Measurements from ENCODE around the gene ATP2B2.

The ATP2B2 gene

DNA sequence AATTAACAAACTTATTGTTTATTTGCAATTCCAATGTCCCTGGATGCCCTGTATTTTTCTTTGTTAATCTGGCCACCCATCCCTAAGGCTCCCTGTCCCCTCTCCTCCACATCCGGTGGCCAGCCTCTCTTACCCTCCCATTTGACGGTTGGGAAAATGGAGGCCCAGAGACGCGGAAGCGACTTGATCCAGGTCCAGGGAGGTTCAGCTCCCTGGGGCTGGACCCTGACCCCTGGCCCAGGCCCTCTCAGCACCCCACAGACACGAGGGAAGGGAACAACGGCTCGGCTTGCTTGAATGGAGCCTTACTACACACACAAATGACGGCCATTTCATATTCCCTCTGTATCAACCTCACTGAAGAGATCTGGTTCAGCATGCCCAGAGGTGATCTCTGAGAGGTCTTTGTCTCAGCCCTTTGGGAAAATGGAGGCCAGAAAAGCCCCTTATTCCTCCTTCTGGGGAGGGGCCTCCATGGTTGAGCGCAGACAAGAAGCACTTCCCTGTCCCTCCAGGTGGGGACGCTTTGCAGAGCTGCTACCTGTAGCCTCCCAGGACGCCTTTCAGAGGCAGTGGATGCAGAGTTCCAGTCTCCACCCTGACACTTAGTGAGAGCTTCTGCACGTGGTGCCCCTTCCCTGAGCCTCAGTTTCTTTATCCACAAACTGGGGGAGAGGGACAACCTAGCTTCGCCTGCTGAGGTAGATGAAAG is 82.1 kb downstream of the ATP2B2 start:
- no peak for DNase-seq

DNA sequence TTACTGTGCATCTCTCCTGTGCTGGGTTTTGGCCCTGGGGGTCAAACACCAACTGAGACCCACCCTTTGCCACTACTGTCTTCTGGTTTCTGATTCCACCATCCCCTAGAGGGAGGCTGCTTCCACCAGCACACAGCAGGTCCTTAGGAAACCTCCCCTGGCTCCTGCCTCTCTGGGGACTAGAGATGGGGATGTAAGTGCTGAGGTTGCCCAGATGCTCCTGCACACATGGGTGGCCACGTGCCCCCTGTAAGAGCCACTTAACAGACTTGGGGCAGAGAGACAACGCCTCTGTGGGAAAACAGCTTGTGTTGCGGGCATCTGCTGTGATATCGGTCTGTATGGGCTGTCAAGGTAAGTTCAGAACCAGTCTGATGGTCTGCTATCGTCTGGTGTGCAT is 83.4 kb downstream of the ATP2B2 start:
- peak; percentile 1 for DNase-seq

DNA sequence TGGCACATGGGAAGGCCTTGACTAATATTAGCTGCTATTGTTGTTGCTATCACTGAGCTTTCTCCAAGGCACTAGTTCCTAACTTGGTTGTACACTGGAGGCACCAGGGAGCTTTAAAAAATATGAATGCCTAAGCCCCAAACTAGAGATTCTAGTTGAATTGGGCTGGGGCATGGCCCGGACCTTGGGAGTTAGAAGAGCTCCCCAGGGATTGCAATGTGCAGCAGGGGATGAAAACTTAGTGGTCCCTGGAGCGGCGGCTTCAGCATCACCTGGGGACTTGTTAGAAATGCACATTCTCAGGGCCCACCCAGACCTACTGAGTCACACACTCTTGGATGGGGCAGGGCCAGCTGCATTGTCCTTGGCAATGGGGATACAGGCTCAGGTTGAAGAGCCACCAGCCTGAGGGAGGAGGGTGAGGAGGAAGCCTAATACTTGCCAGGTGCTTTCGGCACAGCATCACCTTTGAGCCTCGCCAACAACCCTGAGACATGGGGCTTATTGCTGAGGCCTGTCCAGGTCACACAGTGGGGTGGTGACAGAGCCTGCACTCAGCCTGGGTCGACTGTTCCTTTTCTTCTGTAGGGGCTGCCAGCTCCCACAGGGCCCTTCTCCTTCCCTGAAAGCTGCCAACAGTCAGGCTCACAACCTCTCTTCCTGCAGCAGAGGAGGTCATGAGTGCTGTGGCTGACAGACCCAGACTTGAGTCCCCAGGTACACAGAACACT is 84.5 kb downstream of the ATP2B2 start:
- DNase-seq: no peak

DNA sequence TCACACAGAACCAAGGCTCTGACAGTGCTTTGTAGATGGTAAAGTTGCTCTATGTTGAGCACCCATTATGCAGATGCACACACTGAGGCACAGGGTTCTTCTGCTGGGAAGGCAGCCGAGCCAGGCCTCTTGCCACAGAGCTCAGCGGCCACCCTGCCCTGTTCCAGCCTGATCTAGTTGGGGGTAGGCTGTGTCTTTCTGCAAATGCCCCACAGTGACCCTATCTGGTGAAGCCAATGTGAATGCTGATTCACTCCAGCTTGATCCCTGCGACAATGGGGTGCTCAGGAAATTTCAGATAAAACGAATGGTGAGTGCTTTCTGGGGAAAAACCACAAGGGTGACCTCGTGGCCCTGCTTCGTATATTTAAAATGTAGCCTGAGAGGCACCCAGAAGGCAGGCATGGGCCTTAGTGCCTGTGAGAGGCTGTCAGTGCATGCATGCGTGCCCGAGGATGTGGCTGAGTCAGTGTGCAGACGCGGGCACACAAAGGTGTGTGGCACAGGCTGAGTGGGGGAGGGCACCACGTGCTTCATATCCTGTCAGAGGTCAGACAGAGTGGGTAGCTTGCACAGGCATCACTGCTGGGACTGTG is 85.7 kb downstream of the ATP2B2 start:
- DNase-seq: no peak

DNA sequence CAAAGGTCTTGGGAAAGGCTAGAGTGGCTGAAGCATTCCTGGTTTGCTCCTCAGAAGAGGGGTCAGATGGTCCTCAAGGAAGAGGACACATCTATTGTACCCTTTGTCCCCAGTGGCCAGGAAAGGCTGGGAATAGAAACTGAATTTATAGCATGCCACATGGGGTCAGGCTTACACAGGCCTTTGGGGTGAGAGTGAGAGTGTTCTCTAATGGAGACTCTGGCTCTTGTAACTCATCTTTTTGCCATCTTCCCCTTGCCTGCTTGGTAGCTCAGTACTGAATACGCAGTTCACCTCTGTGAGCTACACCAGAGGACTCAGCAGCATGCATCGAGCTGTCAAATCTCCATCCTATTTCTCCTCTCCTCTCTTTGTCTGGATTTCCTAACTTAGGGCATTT is 87.5 kb downstream of the ATP2B2 start:
- no peak for DNase-seq

DNA sequence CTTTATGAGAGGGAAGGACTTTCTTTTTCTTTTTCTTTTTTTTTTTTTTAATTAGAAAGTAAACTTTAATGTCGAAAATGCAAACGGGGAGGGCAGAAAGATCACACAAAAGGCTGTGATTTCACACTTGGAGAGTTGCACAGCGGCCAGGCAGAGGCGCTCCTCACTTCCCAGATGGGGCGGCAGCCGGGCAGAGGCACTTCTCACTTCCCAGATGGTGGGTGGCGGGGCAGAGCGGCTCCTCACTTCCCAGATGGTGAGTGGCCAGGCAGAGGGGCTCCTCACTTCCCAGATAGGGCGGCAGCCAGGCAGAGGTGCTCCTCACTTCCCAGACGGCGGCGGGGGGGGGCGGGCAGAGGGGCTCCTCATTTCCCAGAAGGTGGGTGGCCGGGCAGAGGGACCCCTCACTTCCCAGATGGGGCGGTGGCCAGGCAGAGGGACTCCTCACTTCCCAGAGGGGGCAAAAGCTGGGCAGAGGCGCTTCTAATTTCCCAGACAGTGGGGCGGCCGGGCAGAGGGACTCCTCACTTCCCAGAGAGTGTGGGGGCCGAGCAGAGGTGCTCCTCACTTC is 88.6 kb downstream of the ATP2B2 start:
- no peak for DNase-seq

DNA sequence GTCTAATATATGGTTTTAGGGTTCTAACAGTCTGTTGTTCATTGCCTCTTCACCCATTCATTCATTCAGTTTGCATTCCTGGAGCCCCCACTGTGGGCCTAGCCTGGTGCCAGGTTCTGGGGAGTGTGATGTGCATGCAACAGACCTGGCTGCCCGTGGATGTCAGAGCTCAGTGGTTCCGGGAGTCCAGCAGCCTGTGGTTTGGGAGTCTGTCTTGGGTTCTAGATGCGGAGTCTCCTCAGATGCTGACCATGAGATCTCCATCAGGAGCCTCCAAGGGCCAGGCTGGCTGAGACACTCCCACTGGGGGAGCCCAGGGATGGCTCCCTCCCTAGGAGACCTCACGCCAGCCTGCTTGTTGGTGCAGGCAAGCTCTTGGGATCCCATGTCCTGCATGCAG is 92.3 kb downstream of the ATP2B2 start:
- DNase-seq: no peak

GRCh38 chr3:10411598-10412332 is 93.6 kb downstream of the ATP2B2 start:
- no peak for DNase-seq

DNA sequence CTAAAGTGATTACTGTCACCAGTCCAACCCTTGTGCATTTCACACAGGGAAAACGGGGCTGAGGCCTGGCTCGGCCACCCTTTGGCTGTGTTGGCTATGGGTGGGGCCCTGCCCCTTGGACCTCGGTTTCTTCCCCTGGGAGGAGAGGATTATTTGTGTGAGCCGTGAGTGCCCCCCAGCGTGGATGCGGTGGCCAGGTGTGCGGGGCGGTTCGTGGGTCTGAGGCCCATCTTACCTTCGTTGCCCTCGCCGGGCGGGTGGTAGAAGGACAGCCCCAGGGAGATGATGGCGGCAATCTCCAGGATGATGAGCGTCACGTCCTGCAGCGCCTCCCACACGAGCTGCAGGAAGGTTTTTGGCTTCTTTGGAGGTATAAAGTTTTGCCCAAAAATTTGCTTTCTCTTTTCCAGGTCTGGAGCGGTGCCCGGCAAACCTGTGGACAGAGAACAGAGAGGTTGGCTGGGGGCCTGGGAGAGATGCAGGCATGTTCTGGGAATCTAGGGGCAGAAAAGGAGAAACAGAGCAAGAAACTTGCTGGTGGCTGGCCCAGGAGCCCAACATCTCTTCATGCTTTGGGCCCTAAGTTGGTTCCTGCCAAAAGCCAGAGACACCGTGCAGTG is 94.9 kb downstream of the ATP2B2 start:
- DNase-seq: no peak

GRCh38 chr3:10408680-10409079 is 96.7 kb downstream of the ATP2B2 start:
- no peak for DNase-seq

DNA sequence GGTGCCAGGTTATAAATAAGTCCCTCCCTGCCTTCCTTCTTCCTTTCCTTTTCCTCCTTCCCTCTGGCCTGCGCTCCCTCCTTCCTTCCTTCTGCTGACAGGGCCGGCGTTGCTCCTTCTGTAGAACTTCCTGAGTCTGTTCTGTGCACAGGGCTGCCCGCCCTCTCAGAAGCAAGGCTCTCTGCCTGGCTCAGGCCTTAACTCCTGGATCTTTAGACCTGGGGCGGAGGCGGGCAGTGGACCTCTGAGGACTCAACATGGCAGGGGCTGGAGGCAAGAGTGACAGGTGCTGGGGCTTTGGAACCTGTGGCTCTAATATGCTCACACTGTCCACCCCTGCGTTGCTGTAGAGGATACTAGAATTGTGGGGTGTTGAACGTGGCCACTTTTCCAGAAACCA is 98.0 kb downstream of the ATP2B2 start:
- no peak for DNase-seq

DNA sequence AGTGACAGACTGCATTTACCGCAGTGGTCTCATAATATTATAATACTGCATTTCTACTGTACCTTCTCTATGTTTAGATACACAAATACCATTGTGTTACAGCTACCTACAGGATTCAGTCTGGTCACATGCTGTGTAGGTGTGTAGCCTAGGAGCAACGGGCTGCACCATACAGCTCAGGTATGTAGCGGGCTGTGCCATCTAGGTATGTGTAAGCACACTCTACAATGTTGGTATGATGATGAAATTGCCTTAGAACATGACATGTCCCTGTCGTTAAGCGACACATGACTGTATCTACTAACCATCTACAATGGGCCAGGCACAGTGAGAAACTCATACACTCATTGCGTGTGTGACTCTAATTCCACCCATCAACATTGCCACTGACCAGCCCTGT is 99.0 kb downstream of the ATP2B2 start:
- DNase-seq: no peak

DNA sequence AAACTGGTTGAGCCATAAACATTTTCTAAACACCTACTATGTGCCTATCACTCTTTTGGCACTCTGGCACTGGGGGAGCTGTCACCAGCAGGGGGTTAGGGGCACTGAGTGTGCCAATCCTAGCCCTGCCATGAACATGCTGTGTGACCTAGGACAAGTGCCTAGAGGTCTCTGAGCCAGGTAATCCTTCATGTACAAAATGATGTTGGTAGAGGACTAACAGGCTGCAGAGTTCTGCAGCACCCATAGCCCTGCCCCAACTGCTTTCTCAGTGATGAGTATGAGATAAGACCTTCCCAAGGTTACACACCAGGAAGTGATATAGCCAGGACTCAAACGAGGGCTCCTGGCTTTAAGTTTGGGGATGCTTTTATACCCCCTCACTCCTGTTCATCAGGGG is 99.6 kb downstream of the ATP2B2 start:
- DNase-seq: no peak

DNA sequence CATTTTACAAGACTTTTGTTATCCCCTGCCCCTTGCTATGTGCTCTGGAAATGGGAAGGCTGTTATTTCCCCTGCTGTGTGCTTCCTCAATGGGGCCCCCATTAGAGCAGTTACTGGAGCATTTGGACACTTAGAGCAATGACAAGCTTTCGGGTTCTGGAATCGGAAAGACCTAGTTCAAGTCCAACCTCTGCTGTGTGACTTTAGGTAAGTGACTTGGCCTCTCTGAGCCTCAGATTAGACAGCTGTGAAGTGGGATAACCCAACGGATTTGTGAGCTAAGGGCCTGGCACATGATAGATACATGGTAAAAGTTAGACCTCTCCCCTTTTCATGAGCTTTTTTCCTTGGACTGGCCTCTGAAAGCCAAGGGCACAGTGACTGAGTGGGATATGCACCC is 100.5 kb downstream of the ATP2B2 start:
- no peak for DNase-seq

DNA sequence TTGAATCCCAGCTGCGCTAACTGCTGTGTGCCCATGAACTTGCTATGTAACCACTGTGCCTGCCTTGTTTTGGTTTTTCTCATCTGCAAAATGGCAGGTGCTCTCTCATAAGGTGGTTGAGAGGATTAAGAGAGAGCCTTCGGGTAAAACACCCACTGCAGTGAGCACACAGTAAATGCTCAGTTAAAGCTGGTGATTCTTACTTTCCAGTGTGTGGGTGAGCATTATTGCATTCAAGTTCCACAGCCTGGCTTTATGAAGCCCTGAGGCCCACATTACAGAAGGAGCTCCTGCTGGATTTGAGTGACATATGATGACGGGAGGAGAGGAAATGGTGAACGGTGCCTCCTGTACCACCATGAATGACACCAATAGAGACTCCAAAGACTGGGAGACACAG is 101.0 kb downstream of the ATP2B2 start:
- DNase-seq: no peak

DNA sequence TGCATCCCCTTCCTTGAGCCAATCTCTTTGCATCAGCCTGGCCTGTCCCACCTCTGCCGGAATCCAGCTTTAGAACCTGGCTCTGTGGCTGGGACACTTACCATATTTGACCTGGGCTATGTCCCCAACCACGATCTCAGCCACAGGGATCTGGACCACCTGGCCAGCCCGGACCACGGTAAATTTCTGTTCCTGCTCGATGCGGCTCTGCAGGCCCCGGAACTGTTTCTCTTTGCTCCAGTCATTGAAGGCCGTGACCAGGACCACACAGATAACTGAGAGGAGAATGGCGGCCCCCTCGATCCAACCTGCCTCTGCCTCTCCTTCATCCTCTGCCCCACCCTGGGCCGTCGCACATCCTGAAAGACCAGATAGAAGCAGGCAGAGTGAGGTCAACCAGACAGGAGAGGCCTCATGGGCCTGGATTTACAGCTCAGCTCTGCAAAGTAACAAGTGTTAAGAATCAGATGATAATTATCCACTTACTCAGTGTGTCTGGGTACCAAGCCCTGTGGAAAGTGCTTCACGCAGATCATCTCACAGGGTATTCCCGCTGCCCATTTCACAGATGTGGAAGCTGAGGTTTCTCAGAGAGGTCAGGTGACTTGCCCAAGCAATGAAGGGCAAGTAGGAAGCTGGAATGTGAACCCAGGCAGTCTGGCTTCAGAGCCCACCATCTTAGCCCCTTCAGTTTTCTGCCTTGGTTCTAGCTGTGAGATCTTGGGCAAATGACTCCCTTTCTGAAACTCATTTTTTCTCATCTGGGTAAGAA is 103.2 kb downstream of the ATP2B2 start:
- DNase-seq: no peak

DNA sequence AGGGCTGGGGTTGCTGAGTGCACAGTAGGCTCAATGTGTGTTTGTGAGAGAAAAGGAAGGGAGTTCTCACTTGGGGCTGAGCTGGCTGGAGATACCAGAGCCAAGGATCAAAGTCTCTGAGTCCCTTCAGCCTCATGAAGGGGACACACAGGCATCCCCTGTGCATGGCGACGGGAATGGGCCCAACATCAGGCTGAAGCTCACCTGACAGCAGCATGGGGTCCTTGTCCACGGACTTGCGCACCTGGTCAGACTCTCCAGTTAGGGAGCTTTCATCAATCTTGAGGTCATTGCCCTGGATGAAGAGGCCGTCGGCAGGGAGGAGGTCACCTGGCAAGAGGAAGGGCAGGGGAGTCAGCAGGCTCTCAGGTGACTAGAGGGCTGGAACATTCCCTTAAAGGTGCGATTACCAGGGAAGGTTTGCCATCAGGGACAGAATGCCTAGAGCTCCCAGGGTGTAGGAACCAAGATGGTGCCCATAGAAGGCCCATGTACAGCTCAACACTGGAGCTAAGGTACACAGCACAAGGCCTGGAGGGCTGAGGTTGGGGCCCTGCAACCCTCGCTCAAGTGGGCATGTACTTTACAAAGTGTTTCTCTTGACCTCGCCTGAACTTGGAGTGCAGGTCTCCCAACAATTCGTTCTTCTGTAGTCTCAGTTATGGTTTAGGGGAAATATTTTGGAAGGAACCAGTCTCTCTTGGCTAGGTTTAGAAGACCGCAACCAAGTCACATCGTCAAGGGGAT is 104.5 kb downstream of the ATP2B2 start:
- DNase-seq: no peak

GRCh38 chr3:10400050-10400748 is 105.2 kb downstream of the ATP2B2 start:
- DNase-seq: no peak

DNA sequence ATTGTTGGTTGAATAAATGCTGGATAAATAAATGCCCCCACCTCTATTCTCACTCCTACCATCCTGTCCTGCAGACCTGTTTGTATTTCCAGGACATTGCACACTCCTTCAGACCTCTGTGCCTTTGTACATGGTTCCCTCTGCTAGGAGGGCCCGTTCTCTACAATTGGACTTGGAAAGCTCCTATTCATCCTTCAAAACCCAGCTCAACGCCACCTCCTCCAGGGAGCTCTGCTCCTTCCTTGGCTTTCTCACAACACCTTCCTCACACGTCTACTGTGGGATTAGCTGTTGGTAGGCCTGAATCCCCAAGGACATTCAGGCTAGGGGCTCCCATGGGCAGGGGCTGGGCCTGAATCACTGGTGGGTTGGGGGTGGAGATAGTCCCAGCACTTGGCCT is 105.8 kb downstream of the ATP2B2 start:
- DNase-seq: no peak

- DNase-seq: no peak
These were observed 107.0 kb downstream of the ATP2B2 start for GRCh38 chr3:10398341-10398740.

- DNase-seq: no peak
These were observed 107.5 kb downstream of the ATP2B2 start for GRCh38 chr3:10397879-10398278.
